ENCODE measurements around the gene EXOSC3.
A peak's percentile ranks its signal among the peaks of the same experiment; 100 is the strongest.
"Not testable (repeated sequence)": the region's sequence is repeated elsewhere in the genome, so short reads cannot be mapped to it uniquely, and the experiment has no call there.

EXOSC3 gene

DNA sequence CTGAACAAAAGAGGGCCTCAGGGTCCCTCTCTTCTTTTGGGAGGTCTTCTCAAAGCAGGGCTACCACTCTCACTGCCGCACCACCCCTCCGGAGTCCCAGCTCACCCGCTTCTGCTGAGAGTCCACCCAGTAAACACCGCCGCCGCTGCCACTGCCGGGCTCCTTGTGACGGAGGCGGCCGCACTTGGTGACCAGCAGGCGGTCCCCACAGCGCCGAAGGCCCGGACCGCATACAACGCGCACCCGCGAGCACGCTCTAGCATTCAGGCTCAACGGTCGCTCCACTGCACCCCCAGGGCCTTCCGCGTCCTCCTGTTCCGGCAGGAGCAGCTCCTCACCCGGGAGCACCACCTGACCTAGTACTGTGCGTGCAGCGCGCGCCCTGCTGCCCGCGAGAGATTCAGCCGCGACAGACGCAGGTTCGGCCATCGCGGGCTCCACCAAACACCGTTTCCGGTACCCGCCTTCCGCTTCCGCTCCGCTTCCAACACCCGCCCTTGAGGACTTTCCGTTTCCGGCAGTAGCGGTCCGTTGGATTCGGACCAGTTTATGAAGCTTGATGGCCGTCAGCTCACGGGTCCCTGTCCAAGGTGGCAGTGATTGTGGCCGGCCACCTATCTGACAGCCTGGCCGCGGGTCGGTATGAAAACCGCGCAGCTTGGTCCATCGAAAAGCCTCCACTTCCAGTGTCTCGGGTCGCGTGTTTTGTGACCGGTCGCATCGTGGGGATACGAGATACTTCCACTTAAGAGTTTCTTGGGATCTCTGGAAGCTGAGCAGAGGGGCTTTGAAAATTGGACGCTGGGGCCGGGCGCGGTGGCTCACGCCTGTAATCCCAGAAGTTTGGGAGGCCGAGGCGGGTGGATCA is at the start of gene EXOSC3:
EXOSC3 (minus strand) TSS at position 449 of the 868 bp plus-strand sequence; CDS start at position 429, 20 bp downstream.
- peak; percentile 94 for DNase-seq

DNA sequence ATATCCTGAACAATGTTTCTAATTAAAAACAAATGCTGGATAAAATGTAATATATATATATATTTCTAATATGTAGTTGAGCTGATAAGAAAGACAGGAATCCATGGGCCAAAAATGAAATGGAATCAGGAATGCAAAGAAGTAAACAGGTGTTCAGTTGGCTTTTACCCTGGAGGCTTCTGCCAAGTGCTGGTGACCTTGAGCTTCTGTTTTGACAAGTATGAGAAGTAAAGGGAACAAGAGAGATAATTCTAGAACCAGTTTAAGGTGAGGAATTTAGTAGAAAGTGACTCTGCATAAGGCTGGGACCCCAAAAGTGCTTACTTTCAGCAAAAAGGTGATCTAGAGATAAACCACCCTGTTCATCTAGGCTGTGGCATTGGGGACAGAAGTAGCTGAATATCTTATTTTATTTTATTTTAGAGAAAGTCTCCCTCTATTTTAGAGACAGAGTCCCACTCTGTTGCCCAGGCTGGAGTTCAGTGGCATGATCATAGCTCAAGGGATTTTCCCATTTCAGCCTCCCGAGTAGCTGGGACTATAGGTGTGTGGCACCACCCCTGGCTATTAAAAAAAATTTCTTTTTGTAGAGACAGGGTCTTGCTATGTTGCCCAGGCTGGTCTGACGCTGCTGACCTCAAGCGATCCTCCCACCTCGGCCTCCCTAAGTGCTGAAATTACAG is 42.8 kb upstream of the EXOSC3 start:
- DNase-seq, result no peak

DNA sequence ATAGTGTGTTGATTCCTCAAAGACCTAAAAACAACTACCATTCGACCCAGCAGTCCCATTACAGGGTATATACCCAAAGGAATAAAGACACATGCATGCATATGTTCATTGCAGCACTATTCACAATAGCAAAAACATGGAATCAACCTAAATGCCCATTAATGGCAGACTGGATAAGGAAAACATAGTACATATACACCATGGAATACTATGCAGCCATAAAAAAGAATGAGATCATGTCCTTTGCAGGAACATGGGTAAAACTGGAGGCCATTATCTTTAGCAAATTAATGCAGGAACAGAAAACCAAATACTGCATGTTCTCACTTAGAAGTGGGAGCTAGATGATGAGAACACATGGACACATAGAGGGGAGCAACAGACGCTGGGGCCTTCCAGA is 40.3 kb upstream of the EXOSC3 start:
- DNase-seq, result not testable (repeated sequence)

DNA sequence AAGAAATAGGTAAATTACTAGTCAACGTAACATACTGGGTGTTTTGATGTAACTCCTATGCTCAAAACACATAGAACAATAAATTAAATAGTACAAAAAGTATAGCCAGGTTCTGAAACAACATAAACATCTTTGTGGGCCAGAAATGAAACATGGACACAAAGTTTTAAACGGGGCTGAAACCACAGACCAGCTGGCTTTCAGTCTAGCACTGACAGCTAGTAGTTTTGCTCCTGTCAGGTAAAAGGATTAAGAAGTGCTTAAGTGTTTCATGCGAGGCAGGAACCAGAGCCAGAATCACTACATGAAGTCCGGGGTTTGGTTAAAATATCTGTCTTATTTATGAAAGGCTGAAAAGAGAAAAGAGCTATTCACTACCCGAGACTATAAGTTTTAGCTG is 35.3 kb upstream of the EXOSC3 start:
- no peak for DNase-seq

DNA sequence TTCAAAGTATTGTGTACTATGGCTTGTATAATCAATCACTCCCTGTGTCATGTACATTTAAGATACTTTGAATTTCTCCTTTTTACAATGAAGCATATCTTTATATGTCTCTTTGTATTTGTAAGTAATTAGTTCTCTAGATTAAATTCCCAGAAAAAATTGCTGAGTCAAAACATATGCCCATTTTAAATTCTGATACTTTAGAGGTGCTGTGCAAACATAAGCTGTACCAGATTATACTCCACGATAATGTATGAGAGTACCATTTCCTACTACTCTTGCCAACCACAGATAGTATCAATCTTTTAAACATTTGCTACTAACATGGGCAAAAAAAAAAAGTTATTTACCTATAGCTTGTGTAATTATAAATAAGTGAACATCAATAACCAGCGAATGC is 34.0 kb upstream of the EXOSC3 start:
- no peak for DNase-seq

DNA sequence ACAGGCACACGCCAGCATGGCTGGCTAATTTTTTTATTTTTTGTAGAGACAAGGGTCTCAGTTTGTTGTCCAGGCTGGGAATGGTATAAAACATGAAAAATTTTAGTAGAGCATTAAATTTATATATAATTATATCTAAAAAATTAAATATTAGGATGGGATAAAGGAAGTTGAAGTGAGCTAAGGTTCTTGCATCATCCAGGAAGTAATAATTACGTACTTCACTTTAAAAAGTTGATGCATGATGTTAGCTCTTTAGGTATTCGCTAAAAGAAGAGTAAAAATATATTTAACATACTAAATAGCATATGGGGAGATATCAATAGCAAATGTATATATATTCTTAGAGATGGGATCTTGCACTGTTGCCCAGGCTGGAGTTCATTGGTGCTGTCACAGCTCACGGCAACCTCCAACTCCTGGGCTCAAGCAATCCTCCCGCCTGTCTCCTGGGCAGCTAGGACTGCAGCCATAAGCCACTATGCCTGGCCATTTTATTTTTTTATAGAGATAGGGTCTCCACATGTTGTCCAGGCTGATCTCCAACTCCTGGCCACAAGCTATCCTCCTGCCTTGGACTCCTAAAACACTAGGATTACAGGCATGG is 28.0 kb upstream of the EXOSC3 start:
- no peak for DNase-seq

DNA sequence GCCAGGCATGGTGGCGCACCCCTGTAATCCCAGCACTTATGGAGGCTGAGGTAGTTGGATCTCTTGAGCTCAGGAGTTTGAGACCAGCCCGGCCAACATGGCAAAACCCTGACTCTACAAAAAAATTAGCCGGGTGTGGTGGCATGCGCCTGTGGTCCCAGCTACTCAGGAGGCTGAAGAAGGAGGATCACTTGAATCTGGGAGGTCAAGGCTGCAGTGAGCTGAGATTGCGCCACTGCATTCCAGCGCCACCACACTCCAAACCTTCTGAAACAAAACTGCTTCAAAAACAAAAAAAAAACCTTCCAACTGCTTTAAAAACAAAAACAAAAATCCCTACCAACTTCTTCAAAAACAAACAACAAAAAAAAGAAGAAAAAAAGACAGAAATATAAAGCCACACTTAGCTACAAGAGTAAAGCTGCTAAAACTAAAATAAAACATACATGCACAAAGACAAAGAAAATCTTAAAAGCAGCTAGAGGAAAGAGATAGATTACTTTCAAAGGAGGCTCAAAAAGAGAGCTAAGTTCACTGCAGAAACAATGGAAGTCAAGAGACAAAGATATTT is 27.1 kb upstream of the EXOSC3 start:
- DNase-seq, result no peak

DNA sequence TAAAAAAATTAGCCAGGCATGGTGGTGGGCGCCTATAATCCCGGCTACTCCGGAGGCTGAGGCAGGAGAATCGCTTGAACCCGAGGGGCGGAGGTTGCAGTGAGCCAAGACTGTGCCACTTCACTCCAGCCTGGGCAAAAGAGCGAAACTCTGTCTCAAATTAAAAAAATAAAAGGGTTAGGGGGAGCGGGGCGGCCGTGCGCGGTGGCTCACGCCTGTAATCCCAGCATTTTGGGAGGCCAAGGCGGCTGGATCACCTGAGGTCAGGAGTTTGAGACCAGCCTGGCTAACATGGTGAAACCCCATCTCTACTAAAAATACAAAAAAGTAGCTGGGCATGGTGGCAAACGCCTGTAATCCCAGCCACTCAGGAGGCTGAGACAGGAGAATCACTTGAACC is 24.8 kb upstream of the EXOSC3 start:
- not testable (repeated sequence) for DNase-seq

DNA sequence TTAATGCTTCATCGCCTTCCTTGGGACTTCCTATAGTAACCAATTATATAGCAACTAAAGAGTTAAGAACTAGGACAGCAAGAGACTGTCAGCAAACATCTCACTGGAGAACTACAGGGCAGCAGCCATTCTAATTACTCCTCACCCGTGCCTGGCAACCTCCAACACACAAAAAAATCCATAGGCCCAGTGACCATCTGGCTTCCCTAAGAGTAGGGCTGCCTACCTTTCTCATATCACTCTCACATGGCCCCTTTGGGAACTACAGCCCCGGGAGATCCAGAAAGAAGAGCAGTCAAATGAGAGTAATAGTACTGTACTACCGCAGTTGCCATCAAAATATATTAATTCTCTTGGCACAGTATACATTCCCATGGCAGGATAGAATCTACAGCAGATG is 21.4 kb upstream of the EXOSC3 start:
- no peak for DNase-seq

DNA sequence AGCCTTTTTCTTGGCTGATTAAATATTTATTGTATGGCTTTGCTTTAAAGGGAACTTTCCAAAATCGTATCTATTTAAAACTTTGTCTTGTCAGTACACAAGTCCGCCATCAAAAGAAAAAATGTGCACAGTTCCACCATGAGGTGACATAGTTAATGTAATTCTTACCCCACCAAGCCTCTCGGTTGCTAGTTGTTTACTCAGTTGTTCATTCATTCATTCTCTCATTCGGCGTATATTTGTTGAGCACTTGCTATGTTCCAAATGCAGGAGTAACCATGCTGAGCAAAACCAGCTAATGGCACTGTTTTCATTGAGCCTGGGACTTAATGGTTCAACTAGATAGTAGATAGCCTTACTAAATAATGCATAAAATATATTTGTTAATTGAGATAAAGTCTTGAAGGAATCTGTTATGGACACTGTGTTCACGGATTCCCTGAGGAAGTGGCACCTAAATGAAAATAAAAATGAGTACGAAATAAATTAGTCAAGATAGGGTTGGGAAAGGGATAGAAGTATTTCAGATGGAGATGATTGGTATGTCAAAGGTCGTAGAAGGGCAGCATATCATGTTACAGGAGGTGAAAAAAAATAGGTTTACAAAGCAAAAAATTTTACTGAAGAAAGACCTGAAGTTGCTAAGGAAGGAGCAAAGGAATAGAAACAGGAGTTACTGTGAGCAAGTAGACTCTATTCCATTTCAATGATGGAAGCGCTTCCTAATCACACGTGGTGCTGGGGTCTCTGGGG is 17.3 kb upstream of the EXOSC3 start:
- DNase-seq, result no peak

DNA sequence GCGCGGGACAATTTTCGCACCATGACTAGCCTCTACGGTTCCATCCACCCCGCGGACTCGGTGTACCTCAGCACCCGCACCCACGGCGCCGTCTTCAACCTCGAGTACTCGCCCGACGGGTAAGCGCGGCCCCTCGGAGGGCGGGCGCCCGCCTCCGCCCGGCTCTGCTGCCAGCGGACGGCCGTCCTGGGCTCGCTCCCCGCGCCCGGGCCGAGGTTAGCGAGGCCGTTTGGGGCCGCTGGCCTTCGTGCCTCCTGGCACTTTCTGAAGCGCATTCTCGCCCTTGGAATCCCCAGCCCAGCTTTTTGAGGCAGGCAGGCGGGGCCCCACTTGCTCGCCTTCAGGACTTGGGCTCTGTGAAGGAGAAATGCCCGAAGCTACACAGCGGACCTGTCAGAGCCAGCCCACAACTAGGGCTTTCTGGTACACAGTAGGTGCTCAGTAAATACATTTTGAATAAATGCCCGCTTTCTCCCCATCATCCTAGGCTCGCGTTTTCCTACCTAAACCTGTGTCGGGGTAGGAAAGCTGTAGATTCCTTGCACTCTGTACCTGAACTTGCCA is 16.5 kb upstream of the EXOSC3 start:
- no peak for DNase-seq

DNA sequence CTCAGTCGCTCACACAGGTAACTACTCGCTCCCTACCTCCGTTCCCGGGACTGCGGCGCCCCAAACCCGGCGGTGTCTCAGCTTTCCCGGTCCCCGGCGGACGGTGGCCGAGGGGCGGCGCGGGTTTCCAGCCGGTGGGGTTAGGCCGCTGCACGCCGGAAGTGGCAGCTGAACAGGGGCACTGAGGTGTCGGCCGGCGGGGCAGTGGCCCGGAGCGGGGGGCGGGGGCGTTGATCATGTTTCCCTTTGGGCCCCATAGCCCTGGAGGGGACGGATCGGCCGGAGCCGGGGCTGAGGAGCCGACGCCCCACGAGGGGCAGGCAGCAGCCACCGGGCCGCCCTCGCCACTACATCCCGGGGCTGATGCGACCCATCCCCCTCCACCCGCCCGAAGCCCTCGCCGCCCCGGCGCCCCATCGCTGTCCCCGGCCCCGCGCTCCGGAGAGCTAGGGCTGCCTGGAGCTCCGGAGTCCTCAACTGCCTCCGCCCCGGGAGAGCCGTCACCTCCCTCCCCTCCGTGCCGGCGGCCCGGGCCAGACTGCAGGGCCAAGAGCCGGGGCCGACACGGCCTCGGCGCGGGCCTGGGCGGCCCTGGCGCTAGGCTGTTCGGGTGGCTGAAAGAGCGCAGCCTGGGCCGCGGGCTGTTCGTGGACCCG is 15.9 kb upstream of the EXOSC3 start, which contains the start of gene DCAF10:
DCAF10 (plus strand) TSS at position 167 of the 656 bp plus-strand sequence; CDS start at position 237, 70 bp downstream.
- DNase-seq, result peak; percentile 92

DNA sequence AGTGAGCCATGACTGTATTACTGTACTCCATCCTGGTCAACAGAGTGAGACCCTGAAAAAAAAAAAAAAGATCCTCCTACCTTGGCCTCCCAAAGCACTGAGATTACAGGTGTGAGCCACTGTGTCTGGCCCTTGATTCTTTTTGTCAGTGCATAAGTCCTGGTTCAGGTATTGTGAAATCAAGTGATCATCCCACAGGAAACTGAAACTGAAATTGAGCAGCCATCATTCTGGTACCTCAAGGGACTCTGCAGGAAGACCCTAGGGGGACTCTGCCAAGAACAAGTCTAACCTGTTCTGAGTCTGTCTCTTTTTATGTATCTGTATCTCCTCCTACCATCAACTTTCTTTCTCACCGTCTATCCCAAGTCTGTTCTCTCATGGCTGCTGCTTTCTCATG is 13.8 kb upstream of the EXOSC3 start:
- DNase-seq, result no peak

DNA sequence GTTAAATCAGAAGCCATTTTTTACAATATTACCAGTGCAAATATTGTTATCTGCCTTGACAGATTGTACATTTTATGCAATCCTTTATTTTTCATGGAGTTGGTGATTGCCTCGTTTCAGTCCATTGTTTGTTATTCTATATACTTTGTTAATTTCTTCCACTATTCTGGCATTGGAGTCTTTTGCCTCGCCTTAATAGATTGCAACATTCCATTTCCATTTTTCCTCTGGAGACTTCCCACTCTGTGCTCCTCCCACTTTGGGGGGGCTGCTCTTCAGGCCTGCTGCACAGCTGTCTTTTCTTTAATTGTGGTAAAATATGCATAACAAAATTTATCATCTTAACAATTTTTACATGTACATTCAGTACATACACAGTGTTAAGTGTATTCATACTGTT is 11.4 kb upstream of the EXOSC3 start:
- DNase-seq, result no peak

DNA sequence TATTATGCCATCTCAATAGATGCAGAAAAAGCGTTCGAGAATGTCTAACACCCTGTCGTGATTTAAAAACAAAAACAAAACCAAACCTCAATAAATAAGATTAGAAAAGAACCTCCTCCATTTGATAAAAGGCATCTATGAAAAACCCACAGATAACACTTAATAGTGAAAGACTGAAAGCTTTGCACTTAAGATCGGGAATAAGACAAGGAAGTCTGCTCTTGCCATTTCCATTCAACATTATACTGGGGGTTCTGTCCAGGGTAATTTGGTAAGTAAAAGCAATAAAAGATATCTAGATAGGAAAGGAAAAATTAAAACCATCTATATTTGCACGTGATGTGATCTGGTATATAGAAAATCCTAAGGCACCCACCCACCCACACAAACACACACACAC is 7.3 kb upstream of the EXOSC3 start:
- DNase-seq, result no peak

DNA sequence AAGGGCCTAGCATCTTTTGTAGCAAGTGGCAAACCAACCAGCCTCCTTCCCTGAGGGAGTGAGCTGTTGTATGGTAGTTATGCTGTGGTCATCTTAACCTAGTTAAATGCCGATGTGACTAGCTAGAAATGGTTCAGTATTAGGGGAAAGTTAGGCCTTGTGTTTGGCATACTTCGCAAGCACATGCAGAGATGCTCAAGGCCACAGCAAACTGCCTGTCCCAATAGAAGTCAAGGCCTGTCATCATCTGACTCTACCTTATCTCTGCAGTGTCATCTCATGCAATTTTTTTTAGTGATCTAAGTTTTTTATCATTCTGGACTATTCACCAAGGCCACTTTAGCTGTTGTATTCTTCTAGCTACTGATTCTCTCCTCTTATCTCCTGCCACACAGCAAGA is 5.2 kb upstream of the EXOSC3 start:
- no peak for DNase-seq

DNA sequence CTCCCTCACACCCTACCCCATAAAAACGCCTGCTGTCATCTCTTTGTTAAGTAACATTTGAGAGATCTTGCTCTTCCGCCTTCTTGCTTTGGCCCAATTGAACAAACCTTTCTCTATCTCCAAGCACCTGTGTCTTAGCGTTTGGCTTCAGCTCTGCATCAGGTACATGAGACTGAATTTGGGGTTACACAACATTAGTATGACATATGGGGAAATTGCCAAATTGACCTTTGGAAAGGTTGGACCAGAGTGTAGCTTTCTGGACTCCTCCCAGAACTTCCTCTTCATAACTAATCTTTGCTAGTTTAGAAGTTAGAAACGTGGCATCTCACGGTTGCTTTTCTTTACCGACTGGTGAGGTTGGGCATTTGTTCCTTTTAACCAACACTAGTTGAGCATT is 3.5 kb upstream of the EXOSC3 start:
- DNase-seq, result no peak

DNA sequence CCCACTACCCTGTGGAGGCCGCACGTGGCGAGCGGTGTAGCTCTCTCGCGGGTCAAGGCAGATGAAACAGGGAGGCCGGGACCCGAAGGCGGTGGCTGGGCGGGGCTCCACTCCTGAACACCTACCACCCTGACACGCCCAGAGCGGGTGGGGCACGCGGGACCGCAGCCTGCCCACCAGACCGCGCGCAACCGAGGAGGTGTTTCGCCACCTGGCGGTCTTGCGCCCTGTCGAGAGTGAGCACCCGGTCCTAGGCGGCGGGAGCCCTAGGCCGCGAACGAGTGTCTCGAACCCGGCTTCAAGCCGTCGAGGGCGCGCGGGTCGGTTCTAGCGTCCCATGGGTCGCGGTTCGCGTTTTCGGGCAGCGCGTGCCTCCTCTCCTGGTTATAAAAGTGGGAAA is 2.2 kb upstream of the EXOSC3 start:
- no peak for DNase-seq

DNA sequence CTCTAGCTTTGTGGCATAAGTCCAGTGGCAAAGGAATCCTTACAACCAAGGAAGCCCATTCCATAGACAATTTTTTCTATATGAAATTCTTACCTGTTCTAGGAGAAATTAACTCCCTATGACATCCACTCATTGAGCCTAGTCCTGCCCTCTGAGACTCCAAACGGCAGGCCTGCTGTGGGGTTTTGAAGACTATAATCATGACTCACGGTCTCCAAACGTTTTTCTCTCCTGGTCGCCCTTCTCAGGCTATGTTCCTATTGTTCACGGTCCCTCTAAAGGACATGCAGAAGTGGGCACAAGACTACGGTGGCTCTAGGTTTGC is 611 bp downstream of the EXOSC3 start:
- no peak for DNase-seq

DNA sequence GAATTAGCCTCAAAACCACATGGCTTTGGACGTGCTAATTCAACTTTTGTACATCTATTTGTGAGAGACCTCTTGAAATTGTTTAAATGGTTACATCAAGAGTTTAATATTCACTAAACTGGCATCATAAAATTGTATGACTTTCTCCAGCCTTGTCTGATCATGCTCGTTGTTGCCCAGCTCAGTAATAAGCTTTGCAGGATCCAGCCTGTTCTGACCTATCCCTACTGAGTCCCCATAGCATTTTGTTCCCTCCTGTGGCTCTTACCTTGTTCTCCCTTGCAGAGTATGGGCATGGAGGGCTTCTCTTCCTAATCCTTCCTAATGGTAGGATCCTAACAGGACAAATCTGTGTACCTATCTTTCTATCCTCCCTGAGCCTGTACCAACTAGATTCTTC is 6.3 kb downstream of the EXOSC3 start:
- no peak for DNase-seq

DNA sequence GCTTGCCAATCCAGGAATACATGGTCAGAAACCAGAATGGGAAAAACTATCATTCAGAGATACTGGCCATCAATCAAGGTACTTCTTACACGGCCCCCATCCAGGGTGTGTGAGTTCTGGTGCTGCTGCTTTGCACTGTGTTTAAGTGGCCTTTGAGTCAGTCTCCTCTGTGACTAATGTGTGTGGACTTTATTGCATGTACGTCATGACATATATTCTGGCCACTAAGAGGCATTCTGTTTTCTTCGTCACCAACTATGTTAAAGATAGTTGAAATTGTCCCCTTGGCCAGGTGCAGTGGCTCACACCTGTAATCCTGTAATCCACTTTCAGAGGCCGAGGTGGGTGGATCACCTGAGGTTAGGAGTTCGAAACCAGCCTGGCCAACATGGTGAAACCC is 8.5 kb downstream of the EXOSC3 start:
- DNase-seq, result no peak
